Measurements from ENCODE around the gene SYNJ2.
"Not testable (repeated sequence)": the region's sequence is repeated elsewhere in the genome, so short reads cannot be mapped to it uniquely, and the experiment has no call there.

SYNJ2 gene, protein sequence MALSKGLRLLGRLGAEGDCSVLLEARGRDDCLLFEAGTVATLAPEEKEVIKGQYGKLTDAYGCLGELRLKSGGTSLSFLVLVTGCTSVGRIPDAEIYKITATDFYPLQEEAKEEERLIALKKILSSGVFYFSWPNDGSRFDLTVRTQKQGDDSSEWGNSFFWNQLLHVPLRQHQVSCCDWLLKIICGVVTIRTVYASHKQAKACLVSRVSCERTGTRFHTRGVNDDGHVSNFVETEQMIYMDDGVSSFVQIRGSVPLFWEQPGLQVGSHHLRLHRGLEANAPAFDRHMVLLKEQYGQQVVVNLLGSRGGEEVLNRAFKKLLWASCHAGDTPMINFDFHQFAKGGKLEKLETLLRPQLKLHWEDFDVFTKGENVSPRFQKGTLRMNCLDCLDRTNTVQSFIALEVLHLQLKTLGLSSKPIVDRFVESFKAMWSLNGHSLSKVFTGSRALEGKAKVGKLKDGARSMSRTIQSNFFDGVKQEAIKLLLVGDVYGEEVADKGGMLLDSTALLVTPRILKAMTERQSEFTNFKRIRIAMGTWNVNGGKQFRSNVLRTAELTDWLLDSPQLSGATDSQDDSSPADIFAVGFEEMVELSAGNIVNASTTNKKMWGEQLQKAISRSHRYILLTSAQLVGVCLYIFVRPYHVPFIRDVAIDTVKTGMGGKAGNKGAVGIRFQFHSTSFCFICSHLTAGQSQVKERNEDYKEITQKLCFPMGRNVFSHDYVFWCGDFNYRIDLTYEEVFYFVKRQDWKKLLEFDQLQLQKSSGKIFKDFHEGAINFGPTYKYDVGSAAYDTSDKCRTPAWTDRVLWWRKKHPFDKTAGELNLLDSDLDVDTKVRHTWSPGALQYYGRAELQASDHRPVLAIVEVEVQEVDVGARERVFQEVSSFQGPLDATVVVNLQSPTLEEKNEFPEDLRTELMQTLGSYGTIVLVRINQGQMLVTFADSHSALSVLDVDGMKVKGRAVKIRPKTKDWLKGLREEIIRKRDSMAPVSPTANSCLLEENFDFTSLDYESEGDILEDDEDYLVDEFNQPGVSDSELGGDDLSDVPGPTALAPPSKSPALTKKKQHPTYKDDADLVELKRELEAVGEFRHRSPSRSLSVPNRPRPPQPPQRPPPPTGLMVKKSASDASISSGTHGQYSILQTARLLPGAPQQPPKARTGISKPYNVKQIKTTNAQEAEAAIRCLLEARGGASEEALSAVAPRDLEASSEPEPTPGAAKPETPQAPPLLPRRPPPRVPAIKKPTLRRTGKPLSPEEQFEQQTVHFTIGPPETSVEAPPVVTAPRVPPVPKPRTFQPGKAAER (N-terminal part only)

GRCh38 chr6:157981395-157982101 is at the start of gene SYNJ2:
Gene SYNJ2 (plus strand): TSS chr6:157981863. CDS start chr6:157981962, 99 bp downstream.
- H3K4me3 ChIP-seq (ENCODE audit: low read depth, low read length), result peak within 1 kb of the TSS; percentile 62
- peak; percentile 79 for DNase-seq (ENCODE audit: low read depth)
- TF ChIP-seq, protein P1, sequence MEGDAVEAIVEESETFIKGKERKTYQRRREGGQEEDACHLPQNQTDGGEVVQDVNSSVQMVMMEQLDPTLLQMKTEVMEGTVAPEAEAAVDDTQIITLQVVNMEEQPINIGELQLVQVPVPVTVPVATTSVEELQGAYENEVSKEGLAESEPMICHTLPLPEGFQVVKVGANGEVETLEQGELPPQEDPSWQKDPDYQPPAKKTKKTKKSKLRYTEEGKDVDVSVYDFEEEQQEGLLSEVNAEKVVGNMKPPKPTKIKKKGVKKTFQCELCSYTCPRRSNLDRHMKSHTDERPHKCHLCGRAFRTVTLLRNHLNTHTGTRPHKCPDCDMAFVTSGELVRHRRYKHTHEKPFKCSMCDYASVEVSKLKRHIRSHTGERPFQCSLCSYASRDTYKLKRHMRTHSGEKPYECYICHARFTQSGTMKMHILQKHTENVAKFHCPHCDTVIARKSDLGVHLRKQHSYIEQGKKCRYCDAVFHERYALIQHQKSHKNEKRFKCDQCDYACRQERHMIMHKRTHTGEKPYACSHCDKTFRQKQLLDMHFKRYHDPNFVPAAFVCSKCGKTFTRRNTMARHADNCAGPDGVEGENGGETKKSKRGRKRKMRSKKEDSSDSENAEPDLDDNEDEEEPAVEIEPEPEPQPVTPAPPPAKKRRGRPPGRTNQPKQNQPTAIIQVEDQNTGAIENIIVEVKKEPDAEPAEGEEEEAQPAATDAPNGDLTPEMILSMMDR (IDR thresholded peaks at IDR 0.05; ENCODE audit: low read depth, low read length), result peak; percentile 22
- no peak for TF ChIP-seq POLR2A (IDR thresholded peaks at IDR 0.05; ENCODE audit: extremely low read depth, insufficient read length)

GRCh38 chr6:157935786-157936185 is 45.9 kb upstream of the SYNJ2 start:
- no peak overlapping the region for H3K4me3 ChIP-seq (ENCODE audit: low read depth, low read length)
- TF ChIP-seq, protein P1 (IDR thresholded peaks at IDR 0.05; ENCODE audit: low read depth, low read length), result no peak
- TF ChIP-seq MYC (IDR thresholded peaks at IDR 0.05; ENCODE audit: low read depth, low read length) (no peak), POLR2A (IDR thresholded peaks at IDR 0.05; ENCODE audit: extremely low read depth, insufficient read length) (no peak), MAX (IDR thresholded peaks at IDR 0.05; ENCODE audit: low read depth, low read length) (no peak)
- DNase-seq (ENCODE audit: low read depth), result no peak

GRCh38 chr6:157937318-157937717 is 44.3 kb upstream of the SYNJ2 start:
- no peak overlapping the region for H3K4me3 ChIP-seq (ENCODE audit: low read depth, low read length)
- no peak for DNase-seq (ENCODE audit: low read depth)
- TF ChIP-seq MYC (IDR thresholded peaks at IDR 0.05; ENCODE audit: low read depth, low read length) (no peak), POLR2A (IDR thresholded peaks at IDR 0.05; ENCODE audit: extremely low read depth, insufficient read length) (no peak), MAX (IDR thresholded peaks at IDR 0.05; ENCODE audit: low read depth, low read length) (no peak)
- TF ChIP-seq, protein P1 (IDR thresholded peaks at IDR 0.05; ENCODE audit: low read depth, low read length), result no peak

DNA sequence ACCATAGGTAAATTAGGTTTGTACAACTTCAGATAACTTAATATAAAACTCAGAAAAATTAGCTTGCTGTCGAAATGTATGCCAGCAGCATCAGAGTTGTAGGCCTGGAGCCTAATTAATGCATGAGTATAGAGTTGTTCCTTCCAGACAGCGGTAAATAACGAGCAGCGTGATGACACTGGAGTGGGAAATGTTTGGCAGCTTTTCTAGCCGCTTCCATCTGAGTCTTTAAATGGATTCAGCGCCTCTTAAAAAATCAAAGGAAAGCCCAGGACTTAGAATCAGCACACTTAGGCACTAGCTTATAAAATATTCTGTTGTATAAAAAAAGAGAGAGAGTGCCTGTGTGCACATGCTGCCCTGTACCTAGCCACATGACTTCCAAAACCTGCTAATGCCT is 43.7 kb upstream of the SYNJ2 start:
- DNase-seq (ENCODE audit: low read depth), result no peak
- H3K4me3 ChIP-seq (ENCODE audit: low read depth, low read length), result no peak overlapping the region
- TF ChIP-seq POLR2A (IDR thresholded peaks at IDR 0.05; ENCODE audit: extremely low read depth, insufficient read length) (no peak), MAX (IDR thresholded peaks at IDR 0.05; ENCODE audit: low read depth, low read length) (no peak), MYC (IDR thresholded peaks at IDR 0.05; ENCODE audit: low read depth, low read length) (no peak)
- TF ChIP-seq, protein P1 (IDR thresholded peaks at IDR 0.05; ENCODE audit: low read depth, low read length), result no peak

DNA sequence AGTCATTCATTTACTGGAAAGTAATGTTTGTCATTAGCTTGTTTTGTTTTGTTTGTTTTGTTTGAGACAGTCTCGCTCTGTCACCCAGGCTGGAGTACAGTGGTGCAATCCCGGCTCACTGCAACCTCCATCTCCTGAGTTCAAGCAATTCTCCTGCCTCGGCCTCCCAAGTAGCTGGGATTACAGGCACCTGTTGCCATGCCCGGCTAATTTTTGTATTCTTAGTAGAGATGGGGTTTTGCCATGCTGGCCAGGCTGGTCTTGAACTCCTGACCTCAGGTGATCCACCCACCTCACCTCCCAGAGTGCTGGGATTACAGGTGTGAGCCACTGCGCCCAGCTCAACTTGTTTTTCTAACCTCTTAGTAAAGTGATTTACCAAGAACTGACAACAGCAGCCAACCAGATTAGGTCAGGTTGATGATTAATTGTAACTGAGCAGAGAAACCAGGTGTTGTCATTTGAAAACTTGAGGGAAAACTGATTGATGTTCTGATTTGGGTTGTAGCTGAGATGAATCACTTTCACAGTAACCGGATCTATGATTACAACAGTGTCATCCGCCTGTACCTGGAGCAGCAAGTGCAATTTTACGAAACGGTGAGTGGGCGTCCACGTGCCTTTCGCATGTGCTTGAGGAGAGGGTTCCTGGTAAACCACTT is 41.2 kb upstream of the SYNJ2 start:
- not testable (repeated sequence) for DNase-seq (ENCODE audit: low read depth); H3K4me3 ChIP-seq (ENCODE audit: low read depth, low read length)

Data from NB4 (cell line).